ENCODE data around the gene ATP4A.
"Not testable (repeated sequence)": the region's sequence is repeated elsewhere in the genome, so short reads cannot be mapped to it uniquely, and the experiment has no call there.

Gene ATP4A

DNA sequence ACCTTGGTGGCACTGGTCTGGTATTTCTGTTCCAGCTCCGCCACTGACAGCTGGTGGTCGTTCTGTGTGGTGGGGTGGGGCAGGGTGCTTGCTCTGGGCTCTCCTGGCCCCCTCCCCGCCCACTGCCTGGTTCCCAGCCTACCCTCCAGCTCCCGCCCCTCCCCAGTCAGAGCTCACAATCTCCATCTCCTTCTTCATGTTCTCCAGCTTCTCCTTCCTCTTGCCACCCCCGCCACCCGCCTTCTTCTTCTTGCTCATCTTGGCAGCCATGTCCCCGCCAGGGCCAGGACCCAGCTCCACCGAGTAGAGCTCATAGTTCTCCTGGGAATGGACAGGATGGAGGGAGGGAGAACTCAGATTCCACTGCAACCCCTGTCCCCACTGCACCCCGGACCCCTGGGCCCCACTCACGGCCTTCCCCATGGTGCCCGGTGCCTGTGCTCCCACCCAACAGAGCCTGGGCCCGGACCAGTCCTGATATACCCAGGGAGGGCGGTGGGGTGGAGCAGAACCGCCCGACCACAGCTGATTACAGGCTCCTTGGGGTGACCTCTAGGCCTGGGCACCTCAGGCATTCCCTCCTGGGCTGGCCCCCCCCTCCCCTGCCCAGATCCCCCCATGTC is at the start of gene ATP4A:
Gene ATP4A (minus strand): TSS at position 452 of the 623 bp plus-strand sequence. CDS start 29 bp downstream, at position 423.
- Mint-ChIP-seq H3K9me3 (no peaks in the 10 kb centered on the region), H3K27ac (no peak within 1 kb of the TSS), H3K4me1 (ENCODE audit: low read depth) (no peaks in the 10 kb centered on the region), H3K36me3 (ENCODE audit: low read depth) (no peaks in the 10 kb centered on the region), H3K27me3 (peaks cover 43% of the 10 kb centered on the region), H3K4me3 (no peak within 1 kb of the TSS)
- intact Hi-C loops (cut with micrococcal nuclease) = no loop called here

DNA sequence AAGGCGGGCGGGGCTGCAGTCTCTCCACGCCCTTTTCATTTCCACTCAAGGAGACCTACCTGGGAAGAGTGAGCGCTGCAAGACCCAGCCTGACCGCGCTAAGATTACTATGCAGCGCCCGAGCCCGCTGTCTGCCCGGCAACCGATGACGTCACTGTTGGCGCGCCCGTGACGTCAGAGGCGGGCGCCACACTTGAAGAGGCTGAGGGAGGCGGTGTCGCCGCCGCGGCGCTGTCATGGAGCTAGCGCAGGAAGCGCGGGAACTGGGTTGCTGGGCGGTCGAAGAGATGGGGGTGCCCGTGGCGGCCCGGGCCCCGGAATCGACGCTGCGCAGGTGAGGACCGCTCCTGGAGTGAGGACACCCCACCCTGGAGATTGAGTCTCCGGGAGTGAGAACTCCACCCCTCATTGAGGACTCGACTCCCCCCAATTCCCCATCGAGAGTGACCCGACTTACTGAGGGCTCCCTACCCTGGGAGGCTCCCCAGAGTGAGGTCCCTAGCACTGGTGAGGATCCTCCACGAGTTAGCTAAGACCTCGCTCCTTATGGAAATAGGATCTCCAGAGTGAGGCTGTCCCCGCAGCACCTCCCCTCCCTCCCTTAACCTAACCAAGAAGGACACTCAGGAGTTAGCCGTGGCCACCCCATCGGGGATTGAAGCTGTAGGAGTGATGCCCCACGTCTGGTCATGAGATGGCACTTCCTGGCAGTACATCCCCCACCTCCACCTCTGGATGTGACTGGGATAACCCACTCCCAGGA is 49.3 kb upstream of the ATP4A start, which contains the start of gene HAUS5:
Gene HAUS5 (plus strand): TSS at position 177 of the 763 bp plus-strand sequence. CDS start 60 bp downstream, at position 237.
- Mint-ChIP-seq H3K9me3 (peaks cover 12% of the 10 kb centered on the region), H3K4me1 (ENCODE audit: low read depth) (peaks cover 35% of the 10 kb centered on the region), H3K27me3 (peaks cover 4% of the 10 kb centered on the region), H3K27ac (peak within 1 kb of the TSS; percentile 87), H3K36me3 (ENCODE audit: low read depth) (peaks cover 35% of the 10 kb centered on the region), H3K4me3 (peak within 1 kb of the TSS; percentile 80)
- intact Hi-C loops (cut with micrococcal nuclease) = loop anchor here (2.0 kb wide), 1 partner anchor 16 kb away; the partner anchor contains the start of gene RBM42

DNA sequence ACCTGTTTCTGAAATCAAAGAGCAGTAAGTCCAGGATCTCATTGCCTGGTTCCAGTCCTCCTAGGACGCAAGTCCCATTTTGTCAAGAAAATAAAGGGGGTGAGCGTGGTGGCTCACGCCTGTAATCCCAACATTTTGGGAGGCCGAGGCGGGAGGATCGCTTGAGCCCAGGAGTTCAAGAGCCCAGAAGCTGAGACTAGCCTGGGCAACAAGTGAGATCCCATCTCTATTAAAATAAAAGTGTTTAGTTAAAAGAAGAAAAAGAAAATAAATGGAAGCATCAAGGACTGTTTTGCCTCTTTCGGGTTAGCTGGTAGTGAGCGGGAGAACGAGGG is 48.7 kb upstream of the ATP4A start:
- Mint-ChIP-seq H3K36me3 (ENCODE audit: low read depth) (peaks cover 29% of the 10 kb centered on the region), H3K27me3 (peaks cover 4% of the 10 kb centered on the region), H3K4me1 (ENCODE audit: low read depth) (peaks cover 35% of the 10 kb centered on the region), H3K9me3 (peaks cover 12% of the 10 kb centered on the region), H3K4me3 (peak overlapping the region; percentile 80), H3K27ac (peak overlapping the region; percentile 87)
- intact Hi-C loops (cut with micrococcal nuclease) = loop anchor here (2.0 kb wide), 1 partner anchor 17 kb away; the partner anchor contains the start of gene RBM42

DNA sequence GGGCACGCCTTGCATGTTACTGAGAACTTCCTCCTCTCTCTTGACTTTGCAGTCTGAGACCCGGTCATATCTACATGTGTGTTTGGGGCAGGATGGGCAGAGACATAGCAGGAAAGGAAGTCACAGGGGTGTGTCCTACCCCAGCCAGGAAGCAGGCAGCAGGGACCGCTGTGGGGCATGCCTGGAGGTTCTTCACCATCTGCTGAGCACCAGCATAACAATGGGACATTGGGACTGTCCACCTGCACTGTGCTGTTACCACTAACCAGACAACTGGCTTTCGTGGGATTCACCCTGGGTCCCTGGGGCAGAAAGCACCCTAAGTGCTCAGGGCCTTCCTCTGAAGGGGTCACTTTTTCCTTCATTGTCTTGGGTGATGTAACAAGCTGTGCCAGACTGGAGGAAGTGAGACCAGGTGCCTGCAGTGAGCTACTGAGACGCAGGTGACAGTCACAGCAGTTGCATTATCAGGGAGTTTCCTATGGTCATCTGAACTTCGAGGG is 46.4 kb upstream of the ATP4A start:
- H3K27ac Mint-ChIP-seq = peak overlapping the region; percentile 87
- peaks cover 12% of the 10 kb centered on the region for H3K9me3 Mint-ChIP-seq
- peaks cover 10% of the 10 kb centered on the region for H3K36me3 Mint-ChIP-seq (ENCODE audit: low read depth)
- peaks cover 35% of the 10 kb centered on the region for H3K4me1 Mint-ChIP-seq (ENCODE audit: low read depth)
- peaks cover 4% of the 10 kb centered on the region for H3K27me3 Mint-ChIP-seq
- intact Hi-C loops (cut with micrococcal nuclease) = no loop called here
- no peak overlapping the region for H3K4me3 Mint-ChIP-seq

DNA sequence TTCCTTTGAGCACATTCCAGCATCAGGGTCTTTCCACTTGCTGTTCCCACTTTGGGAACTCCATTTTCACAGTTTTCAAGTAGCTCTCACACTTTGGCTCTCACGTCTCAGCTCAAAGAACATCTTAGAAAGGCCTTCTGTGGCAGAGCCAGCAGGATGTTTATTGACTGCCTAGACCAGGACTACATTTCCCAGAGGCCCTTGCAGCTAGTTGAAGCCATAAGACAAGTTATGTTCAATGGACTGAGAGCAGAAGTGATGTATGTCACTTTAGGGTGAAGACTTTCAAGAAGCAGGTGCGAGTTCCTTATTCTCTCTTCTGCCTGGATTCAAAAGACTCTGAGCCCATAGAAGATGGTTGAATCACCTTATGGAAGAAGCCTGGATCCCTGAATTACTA is 44.8 kb upstream of the ATP4A start:
- H3K4me1 Mint-ChIP-seq (ENCODE audit: low read depth) = peaks cover 35% of the 10 kb centered on the region
- H3K9me3 Mint-ChIP-seq = peaks cover 12% of the 10 kb centered on the region
- intact Hi-C loops (cut with micrococcal nuclease) = no loop called here
- H3K27ac Mint-ChIP-seq = peak overlapping the region; percentile 87
- no peak overlapping the region for H3K4me3 Mint-ChIP-seq
- H3K36me3 Mint-ChIP-seq (ENCODE audit: low read depth) = peaks cover 7% of the 10 kb centered on the region
- H3K27me3 Mint-ChIP-seq = peaks cover 4% of the 10 kb centered on the region

DNA sequence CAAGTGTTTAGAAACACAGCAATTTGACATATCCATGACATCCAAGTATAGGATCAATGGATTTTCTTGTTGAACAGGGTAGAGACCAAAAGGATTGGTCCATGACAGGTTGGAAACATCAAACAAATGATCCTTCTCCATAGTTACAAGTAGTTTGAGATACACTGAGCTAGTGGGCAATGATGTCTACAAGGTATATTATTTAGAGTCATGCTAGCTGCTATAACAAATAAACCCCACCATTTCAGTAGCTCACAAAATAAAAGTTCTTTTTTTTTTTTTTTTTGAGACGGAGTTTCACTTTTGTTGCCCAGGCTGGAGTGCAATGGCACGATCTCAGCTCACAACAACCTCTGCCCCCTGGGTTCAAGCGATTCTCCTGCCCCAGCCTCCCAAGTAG is 44.2 kb upstream of the ATP4A start:
- H3K4me1 Mint-ChIP-seq (ENCODE audit: low read depth) = peaks cover 29% of the 10 kb centered on the region
- no peak overlapping the region for H3K27ac Mint-ChIP-seq
- no peak overlapping the region for H3K4me3 Mint-ChIP-seq
- intact Hi-C loops (cut with micrococcal nuclease) = no loop called here
- H3K9me3 Mint-ChIP-seq = peaks cover 12% of the 10 kb centered on the region
- H3K36me3 Mint-ChIP-seq (ENCODE audit: low read depth) = peaks cover 7% of the 10 kb centered on the region
- peaks cover 4% of the 10 kb centered on the region for H3K27me3 Mint-ChIP-seq

DNA sequence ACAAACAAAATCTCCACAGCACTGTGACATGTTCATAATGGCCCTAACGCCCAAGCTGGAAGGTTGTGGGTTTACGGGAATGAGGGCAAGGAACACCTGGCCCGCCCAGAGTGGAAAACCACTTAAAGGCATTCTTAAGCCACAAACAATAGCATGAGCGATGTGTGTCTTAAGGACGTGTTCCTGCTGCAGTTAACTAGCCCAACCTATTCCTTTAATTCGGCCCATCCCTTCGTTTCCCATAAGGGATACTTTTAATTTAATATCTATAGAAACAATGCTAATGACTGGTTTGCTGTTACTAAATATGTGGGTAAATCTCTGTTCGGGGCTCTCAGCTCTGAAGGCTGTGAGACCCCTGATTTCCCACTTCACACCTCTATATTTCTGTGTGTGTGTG is 43.7 kb upstream of the ATP4A start:
- H3K4me1 Mint-ChIP-seq (ENCODE audit: low read depth) = peaks cover 24% of the 10 kb centered on the region
- H3K27ac Mint-ChIP-seq; H3K36me3 Mint-ChIP-seq (ENCODE audit: low read depth); H3K27me3 Mint-ChIP-seq; intact Hi-C loops (cut with micrococcal nuclease); H3K4me3 Mint-ChIP-seq: not testable (repeated sequence)
- peaks cover 12% of the 10 kb centered on the region for H3K9me3 Mint-ChIP-seq

DNA sequence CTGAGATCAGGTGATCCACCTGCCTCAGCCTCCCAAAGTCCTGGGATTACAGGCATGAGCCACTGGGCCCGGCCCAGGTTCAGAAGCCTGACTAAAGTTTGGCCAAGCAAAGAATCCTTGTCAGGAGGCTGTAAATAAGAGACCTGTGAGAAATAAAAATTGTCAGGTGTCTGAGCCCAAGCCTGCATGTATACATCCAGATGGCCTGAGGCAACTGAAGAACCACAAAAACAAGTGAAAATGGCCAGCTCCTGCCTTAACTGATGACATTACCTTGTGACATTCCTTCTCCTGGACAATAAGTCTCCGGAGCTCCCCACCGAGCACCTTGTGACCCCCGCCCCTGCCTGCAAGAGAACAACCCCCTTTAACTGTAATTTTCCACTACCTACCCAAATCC is 41.0 kb upstream of the ATP4A start:
- intact Hi-C loops (cut with micrococcal nuclease); H3K27ac Mint-ChIP-seq: not testable (repeated sequence)

DNA sequence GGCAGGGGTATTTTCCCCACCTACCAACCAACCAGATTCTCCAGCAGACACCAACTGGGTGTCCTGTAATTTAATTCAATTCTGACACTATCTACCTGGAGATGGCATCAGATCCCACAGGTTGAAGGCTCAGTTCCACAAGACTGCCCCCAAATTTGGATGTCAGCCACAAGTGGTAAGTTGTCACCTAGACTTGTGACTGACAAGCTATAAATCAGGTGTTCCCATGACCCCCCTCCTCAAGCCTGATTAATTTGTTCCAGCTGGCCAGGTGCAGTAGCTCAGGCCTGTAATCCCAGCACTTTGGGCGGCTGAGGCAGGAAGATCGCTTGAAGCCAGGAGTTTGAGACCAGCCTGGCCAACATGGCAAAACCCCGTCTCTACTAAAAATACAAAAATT is 38.5 kb upstream of the ATP4A start:
- Mint-ChIP-seq H3K9me3 (no peaks in the 10 kb centered on the region), H3K27me3 (peaks cover 18% of the 10 kb centered on the region), H3K4me3 (no peak overlapping the region), H3K36me3 (ENCODE audit: low read depth) (no peaks in the 10 kb centered on the region), H3K4me1 (ENCODE audit: low read depth) (no peaks in the 10 kb centered on the region), H3K27ac (no peak overlapping the region)
- intact Hi-C loops (cut with micrococcal nuclease) = no loop called here

More for the DNA sequence above, 41.0 kb upstream of the ATP4A start:
- peaks cover 12% of the 10 kb centered on the region for H3K9me3 Mint-ChIP-seq
- peaks cover 16% of the 10 kb centered on the region for H3K27me3 Mint-ChIP-seq
- H3K4me1 Mint-ChIP-seq (ENCODE audit: low read depth); H3K36me3 Mint-ChIP-seq (ENCODE audit: low read depth); H3K4me3 Mint-ChIP-seq: not testable (repeated sequence)

DNA sequence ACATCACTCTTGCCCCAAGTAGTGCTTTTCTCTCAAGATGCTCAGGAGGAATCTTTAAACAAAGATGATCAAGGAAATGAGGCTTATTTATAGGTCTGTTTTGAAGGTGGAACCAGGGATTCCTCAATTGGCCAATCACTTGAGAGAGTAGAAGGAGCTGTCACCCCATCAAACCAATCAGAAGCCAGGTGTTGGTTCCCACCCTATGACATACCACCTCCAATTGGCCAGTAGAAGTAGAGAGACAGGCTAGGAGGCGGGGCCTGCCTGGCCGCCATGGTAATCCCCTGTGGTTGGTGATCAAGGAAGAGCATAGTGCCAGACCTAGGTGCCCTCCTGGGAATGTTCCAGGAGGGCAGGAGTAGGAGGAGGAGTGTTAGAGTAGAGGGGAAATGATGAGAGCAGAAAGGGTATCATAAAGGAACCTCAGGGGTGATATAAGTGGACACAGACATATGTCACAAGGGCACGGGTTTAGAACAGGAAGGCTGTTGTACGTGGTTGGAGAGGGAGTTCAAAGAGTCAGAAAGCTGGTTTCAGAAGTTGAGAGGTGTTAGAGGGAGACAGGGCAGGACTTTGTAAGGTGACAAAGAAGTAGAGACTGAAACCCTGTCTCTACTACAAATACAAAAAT is 33.0 kb upstream of the ATP4A start:
- intact Hi-C loops (cut with micrococcal nuclease) = no loop called here
- Mint-ChIP-seq H3K9me3 (no peaks in the 10 kb centered on the region), H3K27me3 (peaks cover 25% of the 10 kb centered on the region), H3K4me1 (ENCODE audit: low read depth) (peaks cover 6% of the 10 kb centered on the region), H3K36me3 (ENCODE audit: low read depth) (no peaks in the 10 kb centered on the region), H3K4me3 (no peak overlapping the region), H3K27ac (no peak overlapping the region)

DNA sequence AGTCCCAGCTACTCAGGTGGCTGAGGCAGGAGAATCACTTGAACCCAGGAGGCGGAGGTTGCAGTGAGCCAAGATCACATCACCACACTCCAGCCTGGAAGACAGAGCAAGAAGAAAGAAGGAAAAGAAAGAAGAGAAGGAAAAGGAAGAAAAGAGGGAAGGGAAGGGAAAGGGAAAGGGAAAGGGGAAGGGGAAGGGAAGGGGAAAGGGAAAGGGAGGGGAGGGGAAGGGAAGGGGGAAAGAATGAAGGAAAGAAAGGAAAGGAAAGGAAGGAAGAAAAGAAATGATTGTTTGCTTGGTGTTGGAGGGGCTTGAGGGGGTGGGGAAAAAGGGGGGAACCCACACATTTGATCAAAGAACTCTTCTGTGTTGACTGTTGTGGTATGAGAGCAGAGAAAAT is 32.5 kb upstream of the ATP4A start:
- peaks cover 25% of the 10 kb centered on the region for H3K27me3 Mint-ChIP-seq
- intact Hi-C loops (cut with micrococcal nuclease) = no loop called here
- no peak overlapping the region for H3K27ac Mint-ChIP-seq
- H3K9me3 Mint-ChIP-seq = no peaks in the 10 kb centered on the region
- no peak overlapping the region for H3K4me3 Mint-ChIP-seq
- H3K4me1 Mint-ChIP-seq (ENCODE audit: low read depth) = peaks cover 6% of the 10 kb centered on the region
- H3K36me3 Mint-ChIP-seq (ENCODE audit: low read depth) = no peaks in the 10 kb centered on the region

DNA sequence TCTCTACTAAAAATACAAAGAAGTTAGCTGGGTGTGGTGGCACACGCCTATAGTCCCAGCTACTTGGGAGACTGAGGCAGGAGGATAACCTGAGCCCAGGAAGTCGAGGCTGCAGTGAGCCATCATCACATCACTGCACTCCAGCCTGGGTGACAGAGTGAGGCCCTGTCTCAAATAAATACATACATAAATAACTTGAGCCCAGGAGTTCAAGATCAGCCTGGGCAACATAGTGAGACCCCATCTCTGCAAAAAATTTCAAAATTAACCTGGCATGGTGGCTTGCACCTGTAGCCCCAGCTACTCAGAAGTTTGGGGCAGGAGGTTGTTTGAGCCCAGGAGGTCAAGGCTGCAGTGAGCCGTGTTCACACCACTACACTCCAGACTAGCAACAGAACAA is 31.6 kb upstream of the ATP4A start:
- intact Hi-C loops (cut with micrococcal nuclease); H3K27ac Mint-ChIP-seq; H3K9me3 Mint-ChIP-seq; H3K4me3 Mint-ChIP-seq; H3K36me3 Mint-ChIP-seq (ENCODE audit: low read depth); H3K4me1 Mint-ChIP-seq (ENCODE audit: low read depth): not testable (repeated sequence)
- peaks cover 21% of the 10 kb centered on the region for H3K27me3 Mint-ChIP-seq

DNA sequence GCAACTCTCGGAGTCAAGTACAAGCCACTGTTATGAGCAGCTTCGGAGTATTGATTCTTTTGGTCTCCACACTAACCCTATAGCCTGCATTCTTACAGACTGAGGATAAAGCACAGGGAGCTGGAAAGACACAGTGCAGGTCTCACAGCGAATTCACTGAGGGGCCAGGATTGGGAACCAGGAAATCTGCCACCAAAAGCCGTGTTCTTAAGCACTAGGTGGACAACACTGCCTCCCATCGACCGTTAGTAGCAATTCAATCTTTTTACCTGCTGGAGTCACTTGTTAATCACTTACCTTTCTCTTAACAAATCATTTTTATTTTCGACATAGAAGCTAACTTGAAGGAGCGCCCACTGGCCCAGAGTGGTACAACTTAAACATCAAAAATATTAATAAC is 28.8 kb upstream of the ATP4A start:
- Mint-ChIP-seq H3K27ac (no peak overlapping the region), H3K4me3 (no peak overlapping the region), H3K36me3 (ENCODE audit: low read depth) (no peaks in the 10 kb centered on the region), H3K9me3 (no peaks in the 10 kb centered on the region), H3K4me1 (ENCODE audit: low read depth) (peaks cover 6% of the 10 kb centered on the region), H3K27me3 (peaks cover 9% of the 10 kb centered on the region)
- intact Hi-C loops (cut with micrococcal nuclease) = loop anchor here (1.0 to 5.0 kb wide), 2 partner anchors 82 to 240 kb away; no protein-coding TSS in a partner anchor

DNA sequence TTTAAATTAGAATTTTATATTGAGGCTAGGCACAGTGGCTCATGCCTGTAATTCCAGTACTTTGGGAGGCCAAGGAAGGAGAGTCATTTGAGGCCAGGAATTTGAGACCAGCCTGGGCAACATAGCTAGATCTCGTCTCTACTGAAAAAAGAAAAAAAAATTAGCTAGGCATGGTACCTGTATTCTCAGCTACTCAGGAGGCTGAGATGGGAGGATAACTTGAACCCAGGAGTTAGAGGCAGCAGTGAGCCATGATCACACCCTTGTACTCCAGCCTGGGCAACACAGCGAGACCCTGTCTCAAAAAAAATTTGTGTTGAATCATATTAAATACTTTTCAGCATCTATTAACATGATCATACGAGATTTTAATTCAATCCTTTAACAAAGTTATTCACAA is 27.4 kb upstream of the ATP4A start:
- Mint-ChIP-seq H3K4me1 (ENCODE audit: low read depth) (no peaks in the 10 kb centered on the region), H3K4me3 (no peak overlapping the region), H3K27me3 (peaks cover 11% of the 10 kb centered on the region), H3K27ac (no peak overlapping the region), H3K9me3 (no peaks in the 10 kb centered on the region), H3K36me3 (ENCODE audit: low read depth) (no peaks in the 10 kb centered on the region)
- intact Hi-C loops (cut with micrococcal nuclease) = loop anchor here (5.0 kb wide), 1 partner anchor 239 kb away; no protein-coding TSS in a partner anchor
